Colonic mucosa (tissue), 4 donors: ENCODE measurements around the gene IL1RL1. TPM values are rescaled to one million over a fixed set of nuclear protein-coding genes. Genes with fewer than 3 reads are reported as not detected.

ENCODE experiments used
- DNase-seq: peaks from one replicate; pipeline ENCODE4 v3.0.0-alpha.2; 2020
- H3K27ac ChIP-seq: fragments of 200-600 bp; one replicate; pipeline ENCODE4 v1.8.0; 2021
- H3K27me3 ChIP-seq: fragments of 200-600 bp; one replicate; pipeline ENCODE4 v1.8.0; 2021
- H3K36me3 ChIP-seq: fragments of 200-600 bp; one replicate; pipeline ENCODE4 v1.8.0; 2021
- H3K4me1 ChIP-seq: fragments of 200-600 bp; one replicate; pipeline ENCODE4 v1.8.0; 2021; ENCODE audit warnings: mild to moderate bottlenecking
- H3K4me3 ChIP-seq: fragments of 200-600 bp; one replicate; pipeline ENCODE4 v1.8.0; 2021
- H3K9ac ChIP-seq, 2 donors: one replicate each; pipeline ENCODE4 v1.7.0; 2013; ENCODE audit warnings: control low read depth in 2 of 2, low read depth in 2 of 2, low read length in 2 of 2
- H3K9me3 ChIP-seq: fragments of 200-600 bp; one replicate; pipeline ENCODE4 v1.8.0; 2021
- intact Hi-C: fragments of 100-400 bp; cut with DNase I; formaldehyde crosslinking; loops from one replicate; pipeline ENCODE4 v1.14.1; 2022
- total RNA-seq, 2 donors: library from RNA; stranded (reverse); fragmentation: NEBNext Ultra II Directional in 1 of 2; extraction: Animal tissue kit (Norgen Biotek cat#: 25700) in 1 of 2; gene quantifications; one replicate each; pipeline ENCODE4 v1.2.1, GENCODE V29; 2021
- TF ChIP-seq, protein P1 (sequence below): fragments of 200-600 bp; IDR thresholded peaks from one replicate; pipeline ENCODE4 v1.8.0; 2022; ENCODE audit warnings: antibody characterized with exemption, mild to moderate bottlenecking
- donor health status: healthy.
- donor health status: DM: no; HTN: no; CAD: no.
- donor health status: DM: no; HTN: no; CAD: no.

The IL1RL1 gene
- total RNA-seq, 2 donors from 2014 or later = 1.2 to 2.1 TPM

DNA sequence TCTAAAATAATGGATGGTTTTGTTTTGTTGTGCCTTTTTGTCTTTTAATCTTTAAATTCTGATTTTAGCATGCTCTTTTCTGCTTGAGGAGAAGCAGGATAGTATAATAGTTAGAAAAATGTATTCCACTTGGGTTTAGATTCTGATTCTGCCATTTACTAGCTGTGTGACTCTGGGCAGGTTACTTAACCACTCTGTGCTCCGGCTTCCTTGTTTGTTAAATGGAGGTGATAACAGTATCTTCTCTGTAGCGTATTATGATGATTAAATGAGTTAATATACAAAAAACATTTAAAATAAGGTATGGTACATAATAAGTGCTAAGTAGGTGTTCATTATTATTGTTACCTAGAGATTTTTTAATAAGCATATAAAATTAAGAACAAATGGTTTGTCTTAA, 84.6 kb downstream of the IL1RL1 start:
- intact Hi-C loops = no loop called here
- H3K9me3 ChIP-seq = no peaks in the 10 kb centered on the region

DNA sequence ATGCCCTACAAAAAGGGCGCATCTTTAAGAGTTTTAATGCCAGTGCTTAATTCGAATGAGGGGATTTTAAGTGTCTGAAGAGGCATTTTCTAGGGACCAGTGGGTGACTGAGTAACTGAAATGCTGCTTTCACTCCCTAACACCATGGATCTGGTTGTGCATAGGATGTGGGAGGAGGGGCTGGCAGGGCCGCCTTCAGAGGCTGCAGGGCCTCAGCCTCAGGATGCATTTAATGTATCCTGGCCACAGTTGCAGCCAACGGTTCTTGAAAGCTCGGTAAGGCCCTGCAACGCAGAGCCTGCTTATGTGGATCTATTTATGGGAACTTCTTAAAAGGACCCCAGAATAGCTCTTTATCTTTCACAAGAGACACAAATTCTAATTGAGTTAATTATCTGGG, 85.8 kb downstream of the IL1RL1 start:
- no peak for DNase-seq
- H3K36me3 ChIP-seq = no peaks in the 10 kb centered on the region
- H3K27ac ChIP-seq = no peak overlapping the region
- H3K27me3 ChIP-seq = no peaks in the 10 kb centered on the region
- no peaks in the 10 kb centered on the region for H3K9me3 ChIP-seq
- intact Hi-C loops = no loop called here
- TF ChIP-seq, protein P1, sequence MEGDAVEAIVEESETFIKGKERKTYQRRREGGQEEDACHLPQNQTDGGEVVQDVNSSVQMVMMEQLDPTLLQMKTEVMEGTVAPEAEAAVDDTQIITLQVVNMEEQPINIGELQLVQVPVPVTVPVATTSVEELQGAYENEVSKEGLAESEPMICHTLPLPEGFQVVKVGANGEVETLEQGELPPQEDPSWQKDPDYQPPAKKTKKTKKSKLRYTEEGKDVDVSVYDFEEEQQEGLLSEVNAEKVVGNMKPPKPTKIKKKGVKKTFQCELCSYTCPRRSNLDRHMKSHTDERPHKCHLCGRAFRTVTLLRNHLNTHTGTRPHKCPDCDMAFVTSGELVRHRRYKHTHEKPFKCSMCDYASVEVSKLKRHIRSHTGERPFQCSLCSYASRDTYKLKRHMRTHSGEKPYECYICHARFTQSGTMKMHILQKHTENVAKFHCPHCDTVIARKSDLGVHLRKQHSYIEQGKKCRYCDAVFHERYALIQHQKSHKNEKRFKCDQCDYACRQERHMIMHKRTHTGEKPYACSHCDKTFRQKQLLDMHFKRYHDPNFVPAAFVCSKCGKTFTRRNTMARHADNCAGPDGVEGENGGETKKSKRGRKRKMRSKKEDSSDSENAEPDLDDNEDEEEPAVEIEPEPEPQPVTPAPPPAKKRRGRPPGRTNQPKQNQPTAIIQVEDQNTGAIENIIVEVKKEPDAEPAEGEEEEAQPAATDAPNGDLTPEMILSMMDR = no peak
- H3K9ac ChIP-seq = no peak overlapping the region
- no peak overlapping the region for H3K4me3 ChIP-seq
- no peaks in the 10 kb centered on the region for H3K4me1 ChIP-seq

More for the DNA sequence above, 84.6 kb downstream of the IL1RL1 start:
- no peak overlapping the region for H3K27ac ChIP-seq
- H3K27me3 ChIP-seq = no peaks in the 10 kb centered on the region
- no peaks in the 10 kb centered on the region for H3K4me1 ChIP-seq
- TF ChIP-seq, protein P1 = no peak
- DNase-seq = no peak
- no peaks in the 10 kb centered on the region for H3K36me3 ChIP-seq
- H3K4me3 ChIP-seq = no peak overlapping the region
- no peak overlapping the region for H3K9ac ChIP-seq

DNA sequence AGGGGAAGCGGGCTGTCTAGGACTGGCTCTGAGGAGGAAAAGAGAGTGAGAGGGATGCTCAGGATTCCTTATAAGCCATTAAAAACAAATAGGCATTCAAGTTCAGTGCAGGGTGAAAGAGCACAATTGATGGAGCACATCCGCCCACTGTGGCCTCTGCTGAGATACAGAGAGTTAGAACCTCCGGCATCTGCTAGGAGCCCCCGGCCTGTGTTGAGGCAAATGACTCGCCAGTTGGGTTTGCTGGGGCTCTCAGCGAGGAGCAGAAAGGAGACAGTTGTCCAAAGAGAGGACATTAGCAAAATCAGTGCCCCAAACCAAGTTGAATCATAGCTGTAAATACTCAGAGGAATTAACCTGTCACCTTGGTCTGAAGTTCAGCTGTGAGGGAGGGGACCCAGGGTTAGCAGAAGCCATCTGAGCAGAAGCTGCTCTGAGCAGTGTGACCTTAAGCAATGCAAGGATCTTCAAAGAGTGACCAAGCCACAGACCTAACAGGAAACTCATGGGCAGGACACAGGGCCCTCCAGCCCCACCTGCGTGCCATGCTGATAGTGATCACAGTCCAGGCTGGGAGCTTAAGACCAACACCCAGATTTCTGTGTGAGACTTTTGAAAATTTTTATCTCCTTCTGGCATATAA, 88.3 kb downstream of the IL1RL1 start:
- Histone ChIP-seq H3K27ac (no peak overlapping the region), H3K9ac (no peak overlapping the region), H3K27me3 (no peaks in the 10 kb centered on the region), H3K4me3 (no peak overlapping the region), H3K36me3 (no peaks in the 10 kb centered on the region), H3K9me3 (no peaks in the 10 kb centered on the region), H3K4me1 (no peaks in the 10 kb centered on the region)
- intact Hi-C loops = no loop called here
- no peak for DNase-seq
- TF ChIP-seq, protein P1 = no peak

DNA sequence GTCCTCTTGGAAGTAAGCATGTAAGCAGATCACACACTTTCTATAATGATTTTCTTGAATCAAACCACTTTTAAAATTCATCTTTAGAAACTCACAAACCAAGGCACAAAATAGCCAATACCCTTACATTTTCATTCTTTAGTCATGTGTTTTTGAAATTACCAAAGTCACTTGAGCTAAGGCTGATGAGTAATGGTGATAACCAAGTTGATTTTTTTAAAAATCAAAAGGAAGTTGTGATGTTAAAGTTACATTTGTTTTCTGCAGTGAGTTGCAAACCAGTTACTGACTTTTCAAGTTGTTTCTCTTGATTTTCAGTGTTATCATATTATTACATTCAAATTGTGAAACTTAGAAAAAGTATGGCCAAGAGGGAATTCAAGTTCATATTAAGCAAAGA, 90.1 kb downstream of the IL1RL1 start:
- no peak overlapping the region for H3K9ac ChIP-seq
- no peak overlapping the region for H3K4me3 ChIP-seq
- no peaks in the 10 kb centered on the region for H3K4me1 ChIP-seq
- TF ChIP-seq, protein P1 = no peak
- no peaks in the 10 kb centered on the region for H3K27me3 ChIP-seq
- no peaks in the 10 kb centered on the region for H3K9me3 ChIP-seq
- no peak overlapping the region for H3K27ac ChIP-seq
- no peak for DNase-seq
- H3K36me3 ChIP-seq = no peaks in the 10 kb centered on the region
- intact Hi-C loops = no loop called here

Other genes with a start within 250 kb of the IL1RL1 start
- 10 to 100 TPM; 13.9 to 23.9 TPM for gene IL1R1, start 168.8 kb upstream of the IL1RL1 start, total RNA-seq
- 1 to 10 TPM; 1.9 to 2.8 TPM for gene IL1RL2, start 124.5 kb upstream of the IL1RL1 start, total RNA-seq
- gene IL18R1, start 44.2 kb downstream of the IL1RL1 start, total RNA-seq = 1 to 10 TPM; 1.1 to 3.0 TPM
- under 1 TPM; 0.42 to 0.69 TPM for gene IL18RAP, start 111.6 kb downstream of the IL1RL1 start, total RNA-seq
- under 1 TPM in 1 of 2 donors, not detected in 1; 0.15 TPM for gene SLC9A4, start 161.7 kb downstream of the IL1RL1 start, total RNA-seq